ENCODE data around the gene FAM53A. TPM values are rescaled to one million over a fixed set of nuclear protein-coding genes. Genes with fewer than 3 reads are reported as not detected.
A peak's percentile ranks its signal among the peaks of the same experiment; 100 is the strongest.

FAM53A gene
- total and polyA plus RNA-seq, 5 donors = 1.1 to 1.6 (median 1.2) TPM

DNA sequence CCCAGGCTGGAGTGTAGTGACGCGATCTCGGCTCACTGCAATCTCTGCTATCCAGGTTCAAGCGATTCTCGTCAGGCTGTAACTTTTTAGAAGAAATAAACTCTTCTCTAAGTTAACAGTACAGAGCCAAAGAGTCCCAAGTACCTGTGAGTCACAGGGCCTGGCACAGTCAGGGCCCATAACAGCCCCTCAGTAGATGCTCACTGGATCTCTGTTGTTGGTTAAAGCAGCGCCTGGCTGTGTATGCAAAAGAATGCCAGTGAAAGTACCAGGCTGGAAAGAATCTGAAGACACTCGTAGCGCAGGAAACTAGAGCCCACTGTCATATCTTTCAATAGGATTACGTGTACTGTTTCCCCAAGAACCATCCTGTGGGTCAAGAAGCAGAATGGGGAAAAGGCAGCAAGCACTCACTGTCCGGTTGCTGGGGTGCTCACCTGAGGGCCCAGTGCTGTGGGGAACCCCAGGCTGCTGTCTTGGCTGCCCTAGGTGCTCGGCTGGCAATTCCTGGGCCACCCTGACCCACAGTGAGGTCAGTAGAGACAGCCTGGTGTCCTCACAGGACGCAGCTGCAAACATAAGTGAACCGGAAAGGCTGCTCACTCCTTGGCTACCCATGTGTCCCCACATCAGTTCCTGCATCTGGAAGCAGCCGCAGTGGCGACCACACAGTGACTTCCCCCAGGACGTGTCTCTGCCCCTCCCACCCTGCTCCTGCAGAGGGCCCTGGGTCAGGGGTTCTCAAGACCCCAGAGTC, 31.1 kb upstream of the FAM53A start:
- H3K4me1 ChIP-seq (ENCODE audit: control insufficient read depth, insufficient read depth, low read length) = peaks cover 9% of the 10 kb centered on the region
- no peaks in the 10 kb centered on the region for H3K9me3 ChIP-seq (ENCODE audit: control insufficient read depth, low read length)
- WGBS = 54% methylated on average over 16 of the region's 16 CpGs
- ATAC-seq (no peak), DNase-seq (no peak)
- no peaks in the 10 kb centered on the region for H3K27me3 ChIP-seq (ENCODE audit: control insufficient read depth, insufficient read depth)
- H3K4me3 ChIP-seq (ENCODE audit: low read length) = no peak overlapping the region
- H3K27ac ChIP-seq (ENCODE audit: low read length) = no peak overlapping the region
- intact Hi-C loops (cut with DNase I) = no loop called here

DNA sequence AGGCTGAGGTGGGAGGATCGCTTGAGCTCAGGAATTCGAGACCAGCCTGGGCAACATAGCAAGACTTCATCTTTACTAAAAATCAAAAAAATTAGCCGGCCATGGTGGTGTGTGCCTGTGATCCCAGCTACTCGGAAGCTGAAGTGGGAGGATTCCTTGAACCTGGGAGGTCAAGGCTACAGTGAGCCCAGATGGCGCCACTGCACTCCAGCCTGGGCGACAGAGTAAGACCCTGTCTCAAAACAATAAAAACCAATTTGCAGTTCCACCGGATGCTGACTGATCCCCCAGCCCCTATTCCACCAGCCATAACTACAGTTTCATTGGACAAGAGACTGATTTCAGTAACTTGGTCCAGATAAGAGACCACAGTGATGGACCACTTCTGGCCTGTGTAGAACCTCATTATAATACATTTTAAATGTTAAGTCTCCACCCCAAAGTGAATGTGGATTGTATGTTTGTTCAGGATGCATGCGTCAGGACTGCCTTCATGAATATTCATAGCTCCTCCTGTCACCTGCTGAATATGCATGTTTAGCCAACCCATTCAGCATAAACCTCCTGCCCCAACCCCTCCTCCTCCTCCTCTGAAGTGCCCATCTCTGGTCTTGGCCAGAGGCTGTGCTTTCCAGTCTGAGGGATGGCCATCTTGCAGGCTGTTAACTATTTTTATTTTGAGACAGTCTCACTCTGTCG, 30.3 kb upstream of the FAM53A start:
- intact Hi-C loops (cut with DNase I) = no loop called here
- DNase-seq (no peak), ATAC-seq (no peak)
- no peaks in the 10 kb centered on the region for H3K9me3 ChIP-seq (ENCODE audit: control insufficient read depth, low read length)
- no peaks in the 10 kb centered on the region for H3K27me3 ChIP-seq (ENCODE audit: control insufficient read depth, insufficient read depth)
- H3K4me1 ChIP-seq (ENCODE audit: control insufficient read depth, insufficient read depth, low read length) = peaks cover 9% of the 10 kb centered on the region
- no peak overlapping the region for H3K4me3 ChIP-seq (ENCODE audit: low read length)
- WGBS = 65% methylated on average over 9 of the region's 9 CpGs
- no peak overlapping the region for H3K27ac ChIP-seq (ENCODE audit: low read length)

DNA sequence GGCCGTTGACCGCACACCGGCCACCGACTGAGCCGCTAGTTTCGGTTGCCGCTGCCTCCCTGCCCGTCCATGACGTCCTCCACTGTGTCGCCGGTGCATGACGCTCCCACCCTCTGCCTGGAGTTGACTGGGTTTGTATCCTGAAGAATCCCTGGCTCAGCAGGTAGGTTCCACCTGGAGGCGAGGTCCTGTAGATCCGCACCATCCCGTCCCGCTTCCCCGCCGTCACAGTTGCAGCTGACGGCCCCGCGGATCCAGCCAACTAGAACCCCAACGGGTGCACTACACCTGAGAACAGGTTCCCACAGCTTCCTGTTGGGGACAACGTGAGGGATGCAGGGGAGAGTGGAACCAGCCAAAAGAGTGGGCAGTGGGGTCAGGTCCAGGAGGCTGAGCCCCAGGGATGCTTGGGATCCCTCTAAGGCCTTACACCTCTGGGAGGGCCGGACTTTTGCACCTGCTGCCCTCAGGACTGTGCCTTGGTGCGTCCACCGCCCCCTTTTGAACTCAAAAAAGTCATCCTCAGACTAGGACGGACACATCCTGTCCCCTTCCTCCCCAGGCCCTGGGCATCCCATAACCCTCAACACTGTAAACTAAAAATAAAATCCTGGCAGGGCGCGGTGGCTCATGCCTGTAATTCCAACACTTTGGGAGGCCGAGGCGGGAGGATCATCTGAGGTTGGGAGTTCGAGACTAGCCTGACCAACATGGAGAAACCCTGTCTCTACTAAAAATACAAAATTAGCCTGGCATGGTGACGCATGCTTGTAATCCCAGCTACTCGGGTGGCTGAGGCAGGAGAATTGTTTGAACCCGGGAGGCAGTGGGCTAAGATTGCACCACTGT, 29.1 kb upstream of the FAM53A start:
- DNase-seq (no peak), ATAC-seq (peak; percentile 3 to 17)
- 23% methylated on average over 35 of the region's 35 CpGs for WGBS
- Histone ChIP-seq H3K27me3 (ENCODE audit: control insufficient read depth, insufficient read depth) (no peaks in the 10 kb centered on the region), H3K4me1 (ENCODE audit: control insufficient read depth, insufficient read depth, low read length) (peaks cover 9% of the 10 kb centered on the region), H3K27ac (ENCODE audit: low read length) (peak overlapping the region; percentile 97), H3K9me3 (ENCODE audit: control insufficient read depth, low read length) (no peaks in the 10 kb centered on the region), H3K4me3 (ENCODE audit: low read length) (peak overlapping the region; percentile 56)
- intact Hi-C loops (cut with DNase I) = no loop called here

DNA sequence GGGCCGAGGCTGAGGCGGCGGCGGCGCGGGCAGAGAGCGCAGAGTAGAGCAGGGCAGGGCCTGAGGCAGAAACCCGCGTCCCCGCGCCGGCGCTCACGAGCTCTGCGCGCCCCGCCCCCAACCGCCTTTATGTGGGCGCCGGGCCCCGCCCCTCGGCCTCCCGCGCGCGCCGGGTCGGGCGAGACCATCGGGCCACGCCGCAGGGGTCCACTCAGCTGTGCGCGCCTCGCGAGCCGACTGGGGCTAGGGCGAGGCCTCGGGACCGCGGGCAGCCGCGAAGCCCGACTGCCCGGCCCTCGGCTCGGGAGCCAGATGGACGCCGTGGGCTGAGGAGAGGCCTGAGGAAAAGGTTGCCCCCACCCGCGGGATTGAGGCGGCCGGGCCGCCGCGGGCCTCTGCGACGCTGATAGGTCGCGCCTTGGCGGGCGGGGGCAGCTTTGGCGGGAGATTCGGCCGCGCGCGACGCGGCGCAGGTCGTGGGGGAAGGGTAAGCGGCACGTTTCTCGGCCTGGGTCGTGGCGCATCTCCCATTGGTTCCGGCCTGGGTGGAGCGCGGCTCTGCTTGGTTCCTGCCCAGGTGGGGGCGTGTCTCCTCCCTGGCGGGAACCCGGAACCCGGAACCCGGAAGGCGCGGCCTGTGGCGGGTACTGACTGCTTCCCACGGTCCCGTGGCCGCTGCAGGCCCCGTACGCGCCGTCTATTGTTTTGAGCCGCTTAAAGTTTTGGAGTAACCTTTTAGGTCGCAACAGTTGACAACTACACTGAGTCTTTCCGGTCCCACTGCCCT, 28.3 kb upstream of the FAM53A start, which contains the start of gene SLBP:
Gene SLBP, minus strand, starts transcription at position 104 of the 787 bp plus-strand sequence. CDS start 131 bp downstream, outside the sequence.
- peaks cover 9% of the 10 kb centered on the region for H3K4me1 ChIP-seq (ENCODE audit: control insufficient read depth, insufficient read depth, low read length)
- peak within 1 kb of the TSS; percentile 56 for H3K4me3 ChIP-seq (ENCODE audit: low read length)
- DNase-seq (peak; percentile 96 to 99 (median 98)), ATAC-seq (peak; percentile 94)
- intact Hi-C loops (cut with DNase I) = no loop called here
- peak within 1 kb of the TSS; percentile 97 for H3K27ac ChIP-seq (ENCODE audit: low read length)
- under 1% methylated on average over 98 of the region's 98 CpGs for WGBS
- no peaks in the 10 kb centered on the region for H3K9me3 ChIP-seq (ENCODE audit: control insufficient read depth, low read length)
- H3K27me3 ChIP-seq (ENCODE audit: control insufficient read depth, insufficient read depth) = no peaks in the 10 kb centered on the region

DNA sequence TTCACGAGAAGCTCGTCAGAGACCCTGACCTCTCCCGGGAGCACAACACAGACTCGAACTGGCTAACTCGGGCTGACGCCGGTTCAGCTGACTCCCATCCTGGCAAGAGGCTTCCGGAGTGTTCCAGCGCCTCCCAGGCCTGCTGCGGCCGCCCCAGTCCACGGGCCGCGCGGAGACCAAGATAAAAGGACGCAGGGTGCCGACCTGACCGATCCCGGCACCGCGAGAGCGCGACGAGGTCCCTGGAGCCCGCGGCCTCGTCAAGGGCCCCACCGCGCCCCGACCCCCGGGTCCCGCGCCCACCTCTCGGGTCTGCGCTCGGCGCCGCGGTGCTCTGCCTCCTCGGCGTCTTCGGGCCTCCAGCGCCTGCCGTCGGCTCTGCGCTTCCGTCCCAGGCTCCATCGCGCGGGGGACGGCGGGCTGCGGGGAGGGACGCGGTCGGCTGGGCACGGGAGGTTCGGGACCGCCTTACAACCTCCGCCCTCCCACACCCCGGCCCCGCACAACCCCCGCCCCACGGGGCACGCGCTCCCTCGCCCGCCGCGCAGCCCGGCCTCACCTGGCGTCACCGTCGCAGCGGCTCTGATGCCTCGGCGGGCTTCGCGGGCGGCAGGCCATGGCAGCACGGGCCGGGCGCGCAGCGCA, 27.6 kb upstream of the FAM53A start:
- no peaks in the 10 kb centered on the region for H3K27me3 ChIP-seq (ENCODE audit: control insufficient read depth, insufficient read depth)
- peaks cover 9% of the 10 kb centered on the region for H3K4me1 ChIP-seq (ENCODE audit: control insufficient read depth, insufficient read depth, low read length)
- H3K27ac ChIP-seq (ENCODE audit: low read length) = peak overlapping the region; percentile 91
- ATAC-seq (peak; percentile 34), DNase-seq (peak; percentile 60 to 81 (median 80))
- H3K4me3 ChIP-seq (ENCODE audit: low read length) = peak overlapping the region; percentile 56
- intact Hi-C loops (cut with DNase I) = no loop called here
- H3K9me3 ChIP-seq (ENCODE audit: control insufficient read depth, low read length) = no peaks in the 10 kb centered on the region
- WGBS = under 1% methylated on average over 85 of the region's 85 CpGs

DNA sequence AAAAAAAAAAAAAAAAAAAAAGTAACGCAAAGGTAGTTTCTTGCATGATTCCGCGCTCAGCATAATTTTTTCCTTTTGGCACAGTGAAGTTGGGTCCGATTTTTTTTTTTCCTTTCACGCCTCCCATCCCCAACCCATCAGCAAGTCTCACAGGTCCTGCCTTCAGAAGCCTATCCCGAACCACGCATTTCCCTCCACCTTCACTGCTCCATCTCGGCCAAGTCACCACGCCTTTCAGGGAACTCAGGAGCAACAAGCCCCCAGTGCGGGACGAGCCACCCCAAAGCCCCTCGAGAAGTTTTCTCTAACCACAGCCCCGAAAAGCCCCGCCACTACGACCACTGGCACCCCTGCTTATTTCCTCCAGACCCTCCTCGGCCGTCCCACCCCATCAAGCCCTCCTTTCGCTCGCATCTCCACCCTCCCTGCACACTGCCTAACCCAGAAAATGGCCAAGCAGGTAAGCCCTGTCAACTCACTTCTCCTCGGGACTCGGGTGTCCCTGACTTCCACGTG, 27.0 kb upstream of the FAM53A start:
- H3K27me3 ChIP-seq (ENCODE audit: control insufficient read depth, insufficient read depth) = no peaks in the 10 kb centered on the region

DNA sequence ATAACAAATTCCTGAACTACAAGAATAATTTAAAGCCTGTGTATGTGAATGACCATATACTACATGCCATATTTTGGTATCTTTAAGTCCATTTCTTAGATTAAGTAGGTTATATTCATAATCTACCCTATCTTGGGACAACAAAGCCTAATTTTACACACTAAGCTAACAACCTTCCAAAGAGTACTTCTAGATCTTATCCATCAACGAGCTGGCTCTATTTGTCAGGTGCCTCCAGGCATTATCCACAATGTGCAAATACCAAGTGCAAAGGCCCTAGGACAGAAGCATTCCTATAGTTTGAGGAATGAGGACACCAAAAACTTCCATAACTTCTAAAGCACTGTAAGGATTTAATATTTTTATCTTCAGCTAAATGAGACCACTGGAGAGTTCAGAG, 24.5 kb upstream of the FAM53A start:
- H3K27me3 ChIP-seq (ENCODE audit: control insufficient read depth, insufficient read depth) = no peaks in the 10 kb centered on the region
- H3K4me1 ChIP-seq (ENCODE audit: control insufficient read depth, insufficient read depth, low read length) = peaks cover 9% of the 10 kb centered on the region
- WGBS = 33% methylated on average over 1 of the region's 1 CpG
- H3K4me3 ChIP-seq (ENCODE audit: low read length) = no peak overlapping the region
- no peak for ATAC-seq
- H3K27ac ChIP-seq (ENCODE audit: low read length) = no peak overlapping the region
- DNase-seq = no peak
- H3K9me3 ChIP-seq (ENCODE audit: control insufficient read depth, low read length) = no peaks in the 10 kb centered on the region
- intact Hi-C loops (cut with DNase I) = loop anchor here in 1 of 4 donors (2.0 kb wide), 1 partner anchor 16 kb away; no protein-coding TSS in a partner anchor

More for the DNA sequence above, 27.0 kb upstream of the FAM53A start:
- Histone ChIP-seq H3K4me3 (ENCODE audit: low read length) (peak overlapping the region; percentile 56), H3K27ac (ENCODE audit: low read length) (peak overlapping the region; percentile 91), H3K4me1 (ENCODE audit: control insufficient read depth, insufficient read depth, low read length) (peaks cover 9% of the 10 kb centered on the region), H3K9me3 (ENCODE audit: control insufficient read depth, low read length) (no peaks in the 10 kb centered on the region)
- ATAC-seq (no peak), DNase-seq (no peak)
- intact Hi-C loops (cut with DNase I) = no loop called here
- WGBS = 12% methylated on average over 22 of the region's 22 CpGs

DNA sequence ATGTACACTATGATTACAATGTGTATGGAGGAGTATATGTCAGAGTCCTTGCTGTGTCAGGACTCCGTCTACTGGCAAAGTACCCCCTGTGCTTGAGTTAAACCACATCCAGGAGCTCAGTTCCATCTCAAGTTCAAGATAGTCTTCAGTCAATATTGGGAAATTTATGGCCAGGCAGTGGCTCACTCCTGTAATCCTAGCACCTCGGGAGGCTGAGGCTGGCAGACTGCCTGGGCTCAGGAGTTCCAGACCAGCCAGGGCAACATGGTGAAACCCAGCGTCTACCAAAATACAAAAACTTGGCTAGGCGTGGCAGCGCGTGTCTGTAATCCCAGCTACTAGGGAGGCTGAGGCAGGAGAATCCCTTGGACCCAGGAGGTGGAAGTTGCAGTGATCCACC, 22.2 kb upstream of the FAM53A start:
- WGBS = 93% methylated on average over 6 of the region's 6 CpGs
- ATAC-seq (no peak), DNase-seq (no peak)
- Histone ChIP-seq H3K4me1 (ENCODE audit: control insufficient read depth, insufficient read depth, low read length) (peaks cover 4% of the 10 kb centered on the region), H3K4me3 (ENCODE audit: low read length) (no peak overlapping the region), H3K27ac (ENCODE audit: low read length) (no peak overlapping the region), H3K27me3 (ENCODE audit: control insufficient read depth, insufficient read depth) (no peaks in the 10 kb centered on the region), H3K9me3 (ENCODE audit: control insufficient read depth, low read length) (no peaks in the 10 kb centered on the region)
- intact Hi-C loops (cut with DNase I) = no loop called here

DNA sequence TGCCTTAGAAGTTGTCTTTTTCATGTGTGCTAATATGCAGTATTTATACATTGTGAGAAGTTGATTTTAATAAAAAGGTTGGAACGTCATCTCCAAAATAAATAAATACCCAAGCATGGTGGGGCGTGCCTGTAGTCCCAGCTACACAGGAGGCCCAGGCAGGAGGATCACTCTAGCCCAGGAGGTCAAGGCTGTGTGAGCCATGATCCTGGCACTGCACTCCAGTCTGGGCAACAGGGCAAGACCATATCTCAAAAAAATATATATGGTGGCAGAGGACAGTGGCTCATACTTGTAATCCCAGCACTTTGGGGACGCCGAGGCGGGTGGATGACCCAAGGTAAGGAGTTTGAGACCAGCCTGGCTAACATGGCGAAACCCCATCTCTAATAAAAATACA, 21.6 kb upstream of the FAM53A start:
- ATAC-seq (no peak), DNase-seq (no peak)
- no peaks in the 10 kb centered on the region for H3K27me3 ChIP-seq (ENCODE audit: control insufficient read depth, insufficient read depth)
- H3K9me3 ChIP-seq (ENCODE audit: control insufficient read depth, low read length) = no peaks in the 10 kb centered on the region
- no peak overlapping the region for H3K27ac ChIP-seq (ENCODE audit: low read length)
- intact Hi-C loops (cut with DNase I) = no loop called here
- H3K4me3 ChIP-seq (ENCODE audit: low read length) = no peak overlapping the region
- no peaks in the 10 kb centered on the region for H3K4me1 ChIP-seq (ENCODE audit: control insufficient read depth, insufficient read depth, low read length)
- 98% methylated on average over 6 of the region's 6 CpGs for WGBS

DNA sequence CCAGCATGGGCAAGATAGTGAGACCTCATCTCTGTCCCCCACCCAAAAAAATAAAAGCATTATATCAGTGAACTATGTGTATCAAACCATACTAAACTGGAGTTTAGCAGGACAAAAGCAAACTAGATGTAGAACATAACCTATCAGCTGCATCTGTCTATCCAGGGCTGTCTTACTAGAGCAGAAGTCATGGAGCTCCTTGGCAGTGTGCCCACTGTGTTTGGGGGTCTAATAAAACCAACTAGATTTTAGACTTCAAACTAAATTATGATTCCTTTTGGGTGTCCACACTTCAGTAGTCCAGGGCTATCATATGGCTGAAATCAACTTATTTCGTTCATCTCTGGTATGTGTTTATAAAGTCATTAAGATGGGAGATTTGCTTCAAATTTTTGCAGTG, 19.8 kb upstream of the FAM53A start:
- DNase-seq = no peak
- no peaks in the 10 kb centered on the region for H3K9me3 ChIP-seq (ENCODE audit: control insufficient read depth, low read length)
- no peak overlapping the region for H3K4me3 ChIP-seq (ENCODE audit: low read length)
- no peak overlapping the region for H3K27ac ChIP-seq (ENCODE audit: low read length)
- no peaks in the 10 kb centered on the region for H3K27me3 ChIP-seq (ENCODE audit: control insufficient read depth, insufficient read depth)
- no peak for ATAC-seq
- H3K4me1 ChIP-seq (ENCODE audit: control insufficient read depth, insufficient read depth, low read length) = no peaks in the 10 kb centered on the region
- intact Hi-C loops (cut with DNase I) = no loop called here
- 87% methylated on average over 1 of the region's 1 CpG for WGBS
